22Rv1 (cell line): ENCODE measurements around the gene PCTP.
A peak's percentile ranks its signal among the peaks of the same experiment; 100 is the strongest.

Experiments used
- H3K27ac ChIP-seq: fragments of 450-650 bp; 2 replicates; pipeline ENCODE4 v1.5.1; 2017
- CTCF ChIP-seq: fragments of 450-650 bp; IDR thresholded peaks from 2 replicates; pipeline ENCODE4 v1.5.1; 2017; ENCODE audit warnings: mild to moderate bottlenecking
- ZFX ChIP-seq: fragments of 450-650 bp; IDR thresholded peaks from 2 replicates; pipeline ENCODE4 v1.6.1; 2017; ENCODE audit warnings: antibody characterized with exemption, borderline replicate concordance

The PCTP gene

GRCh38 chr17:55745258-55745657 is 5.6 kb upstream of the PCTP start:
- TF ChIP-seq ZFX, result no peak
- no peak for TF ChIP-seq CTCF
- H3K27ac ChIP-seq, result no peak overlapping the region

GRCh38 chr17:55746466-55746865 is 4.4 kb upstream of the PCTP start:
- no peak for TF ChIP-seq ZFX
- TF ChIP-seq CTCF, result no peak
- no peak overlapping the region for H3K27ac ChIP-seq

DNA sequence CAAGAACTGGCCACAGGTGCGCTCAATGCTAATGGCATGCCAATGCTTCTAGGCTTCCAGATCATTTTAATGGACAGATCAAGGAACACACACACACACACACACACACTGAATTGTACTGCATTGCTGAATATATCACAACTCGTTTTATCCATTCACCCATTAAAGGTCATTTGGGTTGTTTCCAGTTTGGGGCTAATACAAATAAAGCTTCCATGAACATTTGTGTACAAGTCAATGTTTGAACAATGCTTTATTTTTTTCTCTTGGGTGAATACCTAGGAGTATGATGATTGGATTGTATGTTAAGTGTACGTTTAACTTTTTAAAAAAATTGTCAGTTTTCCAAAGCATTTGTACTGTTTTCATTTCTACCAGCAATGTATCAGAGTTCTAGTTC is 3.6 kb upstream of the PCTP start:
- TF ChIP-seq CTCF (no peak), ZFX (no peak)
- no peak overlapping the region for H3K27ac ChIP-seq

GRCh38 chr17:55748841-55749240 is 2.0 kb upstream of the PCTP start:
- H3K27ac ChIP-seq, result no peak overlapping the region
- no peak for TF ChIP-seq CTCF
- TF ChIP-seq ZFX, result no peak

GRCh38 chr17:55749985-55750384 is 866 bp upstream of the PCTP start:
- no peak overlapping the region for H3K27ac ChIP-seq
- TF ChIP-seq ZFX, result no peak
- no peak for TF ChIP-seq CTCF

DNA sequence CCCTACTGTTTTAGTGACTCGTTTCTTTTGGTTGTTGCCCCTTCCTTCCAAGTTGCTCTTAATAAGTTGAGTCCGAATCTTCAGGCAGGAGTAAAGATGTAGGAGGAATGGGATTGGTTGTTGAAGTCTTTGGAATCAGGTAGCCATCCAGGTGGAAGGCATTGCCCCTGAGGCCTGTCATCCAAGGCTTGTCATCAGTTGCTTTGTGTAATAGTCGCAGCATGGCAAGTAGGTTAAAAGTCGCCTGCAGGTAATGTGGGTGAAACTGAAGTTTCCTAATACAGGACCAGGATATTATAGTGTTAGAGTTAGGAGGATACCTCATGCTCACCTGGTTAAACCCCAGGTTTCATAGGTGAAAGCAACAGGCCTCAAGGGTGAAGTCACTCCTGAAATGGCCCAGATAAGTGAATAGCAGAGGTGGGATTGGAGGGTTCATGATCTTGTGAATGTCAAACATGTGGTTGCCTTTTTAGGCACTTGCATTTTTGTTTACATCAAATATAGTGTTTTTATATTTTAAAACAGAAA is 934 bp downstream of the PCTP start:
- TF ChIP-seq CTCF (no peak), ZFX (no peak)
- peak overlapping the region; percentile 80 for H3K27ac ChIP-seq

DNA sequence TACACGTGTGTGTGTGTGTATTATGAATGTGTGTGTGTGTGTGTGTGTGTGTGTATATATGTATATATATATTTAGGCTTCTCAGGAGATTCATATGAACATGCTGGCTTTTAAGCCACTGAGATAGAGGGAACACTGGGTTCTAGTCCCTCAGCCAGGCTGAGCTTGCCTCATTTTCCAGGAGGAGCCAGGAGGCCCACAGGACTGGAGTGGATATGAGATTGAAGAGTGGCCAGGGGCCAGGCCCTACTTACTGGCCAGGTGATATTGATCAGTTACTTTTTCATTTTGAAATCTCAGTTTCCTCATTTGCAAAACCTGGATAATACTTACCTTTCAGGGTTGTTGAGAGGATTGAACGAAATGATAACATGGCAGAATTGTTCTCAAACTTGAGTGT is 5.8 kb downstream of the PCTP start:
- no peak for TF ChIP-seq ZFX
- no peak for TF ChIP-seq CTCF
- no peak overlapping the region for H3K27ac ChIP-seq
